8988T (cell line): ENCODE measurements around the gene GART.
A peak's percentile ranks its signal among the peaks of the same experiment; 100 is the strongest.
"Not testable (repeated sequence)": the region's sequence is repeated elsewhere in the genome, so short reads cannot be mapped to it uniquely, and the experiment has no call there.

Source experiments
- DNase-seq: peaks from one replicate; pipeline ENCODE4 v3.0.0; 2011

Gene GART

GRCh38 chr21:33541756-33542639 is at the start of gene GART:
Gene GART (minus strand): TSS chr21:33542117. CDS start chr21:33539315, 2,802 bp downstream.
- no peak for DNase-seq

GRCh38 chr21:33588485-33589335 is 46.8 kb upstream of the GART start, which contains the start of gene DONSON:
Gene DONSON (minus strand): TSS chr21:33588684. CDS start chr21:33588641, 43 bp downstream.
- DNase-seq = peak; percentile 76

- peak; percentile 12 for DNase-seq
These were observed 46.0 kb upstream of the GART start for GRCh38 chr21:33587792-33588484.

- no peak for DNase-seq
These were observed 45.0 kb upstream of the GART start for GRCh38 chr21:33586927-33587326.

GRCh38 chr21:33584455-33584854 is 42.5 kb upstream of the GART start:
- DNase-seq = no peak

GRCh38 chr21:33578959-33579542 is 37.1 kb upstream of the GART start:
- DNase-seq = no peak

- no peak for DNase-seq
These were observed 36.3 kb upstream of the GART start for GRCh38 chr21:33578214-33578613.

- DNase-seq = not testable (repeated sequence)
These were observed 34.8 kb upstream of the GART start for GRCh38 chr21:33576741-33577141.

GRCh38 chr21:33572350-33572749 is 30.4 kb upstream of the GART start:
- no peak for DNase-seq

- no peak for DNase-seq
These were observed 28.1 kb upstream of the GART start for GRCh38 chr21:33569991-33570390.

- DNase-seq = no peak
These were observed 26.5 kb upstream of the GART start for GRCh38 chr21:33568448-33568847.

- DNase-seq = no peak
These were observed 26.0 kb upstream of the GART start for GRCh38 chr21:33567914-33568313.

GRCh38 chr21:33566514-33566913 is 24.6 kb upstream of the GART start:
- no peak for DNase-seq

- DNase-seq = no peak
These were observed 20.5 kb upstream of the GART start for GRCh38 chr21:33562389-33562788.

- DNase-seq = no peak
These were observed 19.5 kb upstream of the GART start for GRCh38 chr21:33561373-33561772.

- DNase-seq = no peak
These were observed 19.0 kb upstream of the GART start for GRCh38 chr21:33560965-33561364.

GRCh38 chr21:33559813-33560212 is 17.9 kb upstream of the GART start:
- DNase-seq = no peak

- no peak for DNase-seq
These were observed 17.0 kb upstream of the GART start for GRCh38 chr21:33558777-33559421.

- no peak for DNase-seq
These were observed 15.5 kb upstream of the GART start for GRCh38 chr21:33557447-33557846.

- DNase-seq = no peak
These were observed 13.0 kb upstream of the GART start for GRCh38 chr21:33554982-33555344.

GRCh38 chr21:33554236-33554981 is 12.5 kb upstream of the GART start:
- no peak for DNase-seq
